ENCODE data around the gene KLHL29.
A peak's percentile ranks its signal among the peaks of the same experiment; 100 is the strongest.

KLHL29 gene

DNA sequence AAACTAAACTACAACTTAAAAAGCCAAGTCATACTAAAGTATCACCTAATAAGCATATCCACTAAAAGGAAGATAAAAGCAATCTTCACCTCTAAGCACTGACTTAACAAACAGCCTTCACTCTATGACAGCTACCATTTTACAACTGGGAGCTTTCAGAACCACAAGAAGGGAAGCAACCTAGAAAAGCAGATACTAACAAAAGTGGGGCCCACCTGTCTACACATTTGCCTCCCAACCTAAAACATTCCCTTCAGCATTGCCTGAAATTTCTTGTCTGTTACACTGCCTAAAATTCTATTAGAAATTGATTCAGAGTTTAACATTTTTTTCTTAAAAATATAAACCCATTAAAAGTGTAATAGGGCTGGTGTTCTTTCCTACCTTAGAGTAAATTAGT is 370.0 kb downstream of the KLHL29 start:
- DNase-seq, result no peak
- intact Hi-C loops (cut with DNase I), result no loop called here

DNA sequence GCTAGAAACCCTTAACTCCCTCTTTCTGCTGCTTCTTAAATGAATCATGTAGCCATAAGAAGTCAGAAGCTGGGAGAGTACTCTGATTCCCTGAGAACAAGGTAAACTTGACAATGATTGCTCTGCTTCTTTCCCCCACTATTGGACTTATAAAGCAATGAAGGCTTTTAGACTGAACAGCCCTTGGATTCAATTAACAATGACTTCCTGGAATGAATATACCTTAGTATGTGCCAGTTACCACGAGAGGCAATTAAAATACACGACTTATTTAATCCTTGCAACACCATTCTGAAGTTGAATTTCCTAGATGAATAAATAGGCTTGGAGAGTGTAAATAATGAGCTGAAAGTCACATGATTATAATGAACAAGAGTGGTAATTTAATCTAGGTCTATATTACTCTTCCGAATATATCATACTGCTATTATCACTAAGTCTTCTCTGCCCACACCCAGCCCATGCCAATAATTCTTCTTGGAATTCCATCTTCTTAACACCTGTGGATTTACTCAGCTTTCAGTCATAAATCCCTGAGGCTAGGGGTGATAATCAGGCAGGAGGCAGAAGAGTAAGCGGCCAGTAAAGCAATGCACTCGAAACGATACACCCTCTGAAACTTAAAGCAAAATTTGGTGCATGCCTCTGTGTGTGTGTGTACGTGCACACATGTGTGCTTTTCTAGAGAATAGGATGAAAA is 371.8 kb downstream of the KLHL29 start:
- intact Hi-C loops (cut with DNase I), result no loop called here
- no peak for DNase-seq

- DNase-seq, result peak in 4 of 42 donors; percentile 4 to 41 (median 17)
- intact Hi-C loops (cut with DNase I), result no loop called here
These were observed 372.9 kb downstream of the KLHL29 start for GRCh38 chr2:23757686-23758433.

All from head of caudate nucleus (tissue), 42 donors.